Activated CD8-positive, alpha-beta memory T cell treated with anti-CD3 and anti-CD28 coated beads, Interleukin-2, amount 50 U/mL, for 48 hours (primary cell): ENCODE measurements around the gene COA6.

ENCODE experiments used
- DNase-seq: peaks from one replicate; pipeline ENCODE4 v3.0.0-alpha.2; 2020

COA6 gene, protein sequence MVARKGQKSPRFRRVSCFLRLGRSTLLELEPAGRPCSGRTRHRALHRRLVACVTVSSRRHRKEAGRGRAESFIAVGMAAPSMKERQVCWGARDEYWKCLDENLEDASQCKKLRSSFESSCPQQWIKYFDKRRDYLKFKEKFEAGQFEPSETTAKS

DNA sequence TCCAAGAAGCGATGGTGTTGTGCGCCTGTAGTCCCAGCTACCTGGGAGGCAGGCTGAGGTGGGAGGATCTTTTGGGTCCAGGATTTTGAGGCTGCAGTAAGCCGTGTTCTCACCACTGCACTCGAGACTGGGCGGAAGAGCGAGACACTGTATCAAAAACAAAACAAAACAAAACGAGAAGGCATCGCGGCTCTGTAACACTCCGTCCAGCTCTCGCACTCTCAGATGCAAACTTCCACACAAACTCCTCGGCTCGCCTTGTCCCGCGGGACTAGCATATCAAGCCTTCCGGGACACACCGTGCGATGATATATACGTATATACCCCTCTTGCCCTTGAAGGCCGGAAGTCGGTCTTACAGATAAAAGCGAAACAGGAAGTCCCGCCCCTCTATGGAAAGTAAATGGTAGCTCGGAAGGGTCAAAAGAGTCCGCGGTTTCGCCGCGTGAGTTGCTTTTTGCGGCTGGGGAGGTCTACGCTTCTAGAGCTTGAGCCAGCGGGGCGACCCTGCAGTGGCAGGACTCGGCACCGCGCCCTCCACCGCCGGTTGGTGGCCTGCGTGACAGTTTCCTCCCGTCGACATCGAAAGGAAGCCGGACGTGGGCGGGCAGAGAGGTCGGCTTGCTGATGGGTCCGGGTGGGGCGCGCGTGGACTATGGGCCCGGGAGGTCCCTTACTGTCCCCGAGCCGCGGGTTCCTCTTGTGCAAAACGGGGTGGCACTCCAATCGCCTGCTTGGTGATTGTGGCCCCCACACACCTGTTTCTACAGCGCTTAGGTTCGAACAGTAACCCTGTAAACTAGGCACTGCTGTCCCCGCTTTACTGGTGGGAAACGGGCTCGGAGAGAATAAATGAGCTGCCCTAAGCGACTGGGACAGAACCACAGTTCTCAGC is at the start of gene COA6:
Gene COA6 (plus strand): TSS at position 393 of the 895 bp plus-strand sequence. CDS start 11 bp downstream, at position 404.
- DNase-seq = peak; percentile 95

DNA sequence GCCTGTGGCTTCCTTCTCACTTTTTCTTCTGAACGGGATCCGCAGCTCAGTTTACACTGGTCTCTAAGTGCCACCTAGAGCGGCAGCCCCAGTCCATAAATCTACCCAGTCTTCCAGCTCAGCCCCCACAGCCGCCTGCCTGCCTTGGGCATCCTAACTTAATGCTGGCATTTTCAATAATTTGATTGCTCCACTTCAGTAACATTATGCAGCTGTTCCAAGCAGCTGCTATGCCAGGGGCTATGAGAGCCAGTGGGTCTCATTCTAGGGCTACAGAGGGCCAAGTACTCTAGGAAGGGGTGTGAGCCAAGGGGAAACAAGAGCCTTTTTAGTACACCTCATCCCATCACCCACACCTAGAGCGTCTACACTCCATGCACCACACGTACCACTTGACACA is 48.4 kb upstream of the COA6 start:
- no peak for DNase-seq

DNA sequence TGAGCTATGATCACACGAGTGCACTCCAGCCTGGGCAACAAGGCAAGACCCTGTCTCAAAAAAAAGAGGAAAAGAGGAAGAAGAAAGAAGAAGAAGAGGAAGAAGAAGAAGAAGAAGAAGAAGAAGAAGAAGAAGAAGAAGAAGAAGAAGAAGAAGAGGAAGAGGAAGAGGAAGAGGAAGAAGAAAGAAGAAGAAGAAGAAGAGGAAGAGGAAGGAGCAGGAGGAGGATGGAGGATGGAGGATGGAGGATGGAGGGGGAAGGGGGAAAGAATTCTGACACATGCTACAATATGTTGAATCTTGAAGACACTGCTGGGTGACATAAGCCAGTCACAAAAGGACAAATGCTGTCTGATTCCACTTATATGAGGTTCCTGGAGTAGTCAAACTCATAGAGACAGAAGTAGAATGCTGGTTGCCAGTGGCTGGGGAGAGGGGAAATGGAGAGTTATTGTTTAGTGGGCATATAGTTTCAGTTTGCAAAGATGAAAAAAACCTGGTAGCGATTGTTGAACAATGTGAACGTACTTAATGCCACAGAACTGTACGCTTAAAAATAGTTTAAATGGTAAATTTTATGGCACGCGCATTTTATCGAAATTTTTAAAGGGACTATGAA is 47.3 kb upstream of the COA6 start:
- DNase-seq = no peak

DNA sequence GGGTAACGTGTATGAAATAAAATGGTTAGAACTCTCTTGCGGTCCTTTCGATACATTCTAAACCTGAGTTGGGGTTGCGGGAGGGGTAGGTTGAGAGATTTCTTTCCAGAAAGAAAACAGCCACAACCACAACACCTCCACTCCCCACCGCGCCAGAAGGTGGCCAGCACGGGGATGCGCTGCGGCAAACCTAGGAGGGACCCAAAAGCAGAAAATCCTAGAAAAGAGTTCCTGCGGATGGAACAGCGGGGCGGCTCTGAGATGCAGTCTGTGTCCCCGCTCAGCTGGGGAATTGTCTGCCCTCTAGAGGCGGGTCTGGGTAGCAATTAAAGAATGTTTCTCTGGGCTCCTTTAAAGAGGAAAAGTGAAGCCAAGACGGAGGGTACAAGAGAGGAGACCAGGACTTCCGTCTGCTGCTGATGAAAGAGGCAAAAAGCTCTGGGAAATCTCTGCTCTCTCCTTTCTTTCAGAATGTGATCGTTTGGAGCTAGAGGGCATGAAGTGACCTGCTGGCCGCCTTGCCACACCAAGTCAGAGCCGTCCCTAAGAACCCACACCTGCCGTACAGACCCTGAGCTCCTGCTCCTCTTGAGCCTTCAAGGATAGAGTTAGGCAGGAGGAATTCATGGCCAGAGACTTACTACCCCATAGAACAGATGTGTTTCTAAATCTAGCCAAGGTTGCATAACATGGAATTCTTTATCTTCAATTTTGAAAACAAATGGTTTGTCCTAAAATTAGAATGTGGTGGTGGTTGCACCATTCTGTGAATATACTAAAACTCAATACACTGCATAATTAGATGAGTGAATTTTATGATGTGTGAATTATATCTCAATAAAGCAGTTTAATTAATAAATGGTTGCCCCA is 46.5 kb upstream of the COA6 start:
- DNase-seq = peak; percentile 77

DNA sequence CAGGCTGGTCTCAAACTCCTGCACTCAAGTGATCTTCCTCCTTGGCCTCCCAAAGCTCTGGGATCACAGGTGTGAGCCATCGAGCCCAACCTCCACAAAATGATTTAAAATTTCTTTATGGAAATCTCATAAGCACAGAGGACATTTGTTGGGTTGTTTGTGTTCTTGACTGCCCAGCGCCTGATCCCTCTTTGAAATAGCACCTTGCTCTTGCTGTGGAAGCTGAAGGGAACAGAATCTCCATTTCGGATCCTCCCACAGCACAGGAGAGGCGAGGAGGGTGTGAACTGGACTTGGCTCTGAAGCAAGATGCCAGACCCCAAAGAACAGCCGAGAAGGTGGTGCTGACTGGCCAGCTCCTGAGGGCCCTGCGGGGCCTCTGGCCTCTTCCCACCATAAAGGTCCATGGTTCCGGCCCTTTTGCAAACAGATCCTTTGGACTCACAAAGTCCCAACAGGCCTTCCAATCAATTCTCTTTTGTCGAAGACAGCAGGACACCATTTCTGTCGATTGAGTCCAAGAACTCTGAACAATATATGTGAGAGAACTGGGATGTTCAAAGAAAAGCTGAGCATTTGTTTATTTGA is 45.6 kb upstream of the COA6 start:
- no peak for DNase-seq

DNA sequence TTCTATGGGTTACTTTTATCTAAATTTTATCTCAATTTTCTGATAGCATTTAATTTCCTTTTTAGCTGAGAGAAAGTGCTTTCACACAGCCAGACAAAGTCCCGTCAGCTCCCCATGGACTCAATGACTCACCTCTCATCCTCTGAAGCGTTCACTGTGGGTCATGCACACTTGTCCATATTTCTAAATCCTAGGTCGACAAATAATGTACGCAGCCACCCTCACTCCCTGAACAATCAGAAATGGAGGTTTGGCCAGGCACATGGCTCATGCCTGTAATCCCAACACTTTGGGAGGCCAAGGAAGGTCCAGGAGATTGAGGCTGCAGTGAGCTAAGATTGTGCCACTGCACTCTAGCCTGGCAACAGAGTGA is 42.4 kb upstream of the COA6 start:
- DNase-seq = no peak

DNA sequence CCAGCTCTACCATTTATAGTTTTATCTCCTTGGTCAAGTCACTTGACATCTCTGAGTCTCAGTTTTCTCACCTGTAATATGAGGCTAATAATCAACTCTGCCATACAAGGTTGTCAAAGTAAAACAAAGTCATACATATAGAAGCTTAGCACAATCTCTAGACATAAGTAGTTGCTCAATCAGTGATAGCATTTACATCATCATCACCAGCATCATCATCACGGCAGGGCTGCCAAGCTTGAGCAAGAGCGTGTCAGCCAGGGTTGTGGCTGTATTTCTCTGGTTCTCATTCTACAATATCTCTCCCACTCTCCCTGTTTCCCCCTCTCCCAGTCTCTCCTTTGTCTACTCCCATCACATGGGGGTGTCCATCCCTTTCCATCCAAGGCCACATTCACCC is 41.7 kb upstream of the COA6 start:
- DNase-seq = no peak

DNA sequence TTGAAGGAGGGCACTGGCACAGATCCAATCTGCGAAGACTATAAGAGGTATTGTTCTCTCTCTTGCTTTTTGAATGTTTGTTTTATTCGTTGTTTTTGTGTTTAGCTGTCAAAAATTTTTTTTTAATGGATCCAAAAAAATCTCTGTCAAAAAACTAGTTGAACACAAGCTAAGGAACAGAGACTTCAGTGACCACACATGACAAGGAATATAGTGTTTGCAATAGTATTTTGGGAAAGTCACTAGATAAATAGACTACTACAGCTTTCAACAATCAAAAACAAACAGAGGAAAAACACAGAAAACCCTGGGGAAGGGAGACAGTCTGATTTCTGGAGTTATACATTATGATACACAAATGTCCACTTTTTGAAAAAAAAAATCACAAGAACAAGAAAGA is 36.9 kb upstream of the COA6 start:
- no peak for DNase-seq

DNA sequence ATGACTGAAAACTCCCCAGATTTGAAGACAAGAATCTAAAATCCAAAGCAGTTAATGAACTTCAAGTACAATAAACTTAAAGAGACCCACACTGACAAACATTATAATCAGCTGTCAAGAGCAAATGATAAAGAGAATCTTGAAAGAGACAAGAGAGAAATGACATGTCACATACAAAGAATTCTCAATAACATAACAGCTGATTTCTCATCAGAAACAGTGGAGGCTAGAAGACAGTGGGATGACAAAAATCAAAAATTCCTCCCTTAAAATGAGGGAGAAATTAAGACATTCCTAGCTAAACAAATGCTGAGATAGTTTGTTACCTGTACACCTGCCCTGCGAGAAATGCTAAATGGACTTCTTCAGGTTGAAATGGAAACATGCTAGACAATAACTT is 36.0 kb upstream of the COA6 start:
- no peak for DNase-seq

DNA sequence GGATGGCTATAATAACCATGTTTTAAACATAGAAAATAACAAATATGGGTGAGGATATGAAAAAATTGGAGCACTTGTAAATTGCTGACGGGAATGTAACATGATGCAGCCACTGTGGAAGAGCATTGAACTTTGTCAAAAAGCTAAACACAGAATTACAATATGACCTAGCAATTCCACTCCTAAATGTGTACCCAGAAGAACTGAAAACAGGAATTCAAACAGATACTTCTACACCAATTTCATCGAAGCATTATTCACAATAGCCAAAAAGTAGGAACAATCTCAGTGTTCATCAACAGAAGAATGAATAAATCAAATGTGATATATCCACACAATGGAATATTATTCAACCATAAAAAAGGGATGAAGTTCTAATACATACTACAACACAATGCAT is 32.7 kb upstream of the COA6 start:
- no peak for DNase-seq

DNA sequence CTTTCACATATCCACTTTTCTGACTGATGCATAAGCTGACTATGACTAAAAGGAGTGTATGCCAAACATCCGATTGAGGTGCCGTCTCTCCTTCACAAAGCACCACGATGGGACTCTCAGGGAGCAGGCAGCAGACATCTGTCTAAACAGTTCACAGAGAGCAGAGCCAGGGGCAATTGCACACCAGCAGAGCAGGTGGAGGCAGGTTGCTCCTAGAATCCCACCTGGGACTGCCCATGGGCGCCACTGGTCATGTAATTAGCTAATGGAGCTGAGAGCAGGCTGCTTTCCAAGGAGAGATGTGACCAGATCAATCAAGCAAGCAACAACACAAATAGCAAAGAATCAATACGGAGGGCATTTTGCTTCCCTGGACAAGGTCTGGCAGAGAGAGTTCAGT is 30.5 kb upstream of the COA6 start:
- no peak for DNase-seq

DNA sequence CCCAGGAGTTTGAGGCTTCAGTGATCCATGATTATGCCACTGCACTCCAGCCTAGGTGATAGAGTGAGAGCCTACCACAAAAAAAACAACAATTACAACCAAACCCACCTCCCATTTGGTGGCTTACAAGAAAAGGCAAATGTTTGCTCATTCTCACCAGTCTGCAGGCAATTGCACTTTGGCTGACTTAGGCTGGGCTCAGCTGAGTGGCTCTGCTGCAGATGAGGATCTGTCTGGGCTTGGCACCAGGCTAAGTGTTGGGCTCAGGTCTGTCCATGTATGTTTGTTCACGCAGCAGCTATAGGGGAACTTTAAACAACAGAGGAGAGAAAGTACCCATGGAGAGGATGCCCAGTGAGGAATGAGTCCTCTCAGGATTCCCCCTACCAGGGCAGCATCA is 28.0 kb upstream of the COA6 start:
- DNase-seq = no peak

DNA sequence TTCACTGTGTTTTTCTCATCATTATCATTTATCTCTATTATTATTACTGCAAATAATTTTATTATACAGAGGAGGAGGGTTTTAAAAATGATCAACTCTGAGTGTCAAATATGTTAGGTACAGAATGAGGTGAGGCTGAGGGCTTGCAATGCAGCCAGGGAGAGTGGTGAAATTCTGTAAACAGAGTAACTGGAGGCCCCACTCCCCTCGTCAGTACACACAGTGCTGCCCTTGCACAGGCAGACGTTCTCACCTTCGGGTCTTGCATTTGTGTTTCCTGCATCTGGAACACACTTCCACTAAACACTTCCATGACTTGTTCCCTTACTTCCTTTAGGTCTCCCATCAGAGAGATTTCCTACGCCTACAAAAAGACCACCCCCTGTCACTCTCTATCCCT is 24.3 kb upstream of the COA6 start:
- DNase-seq = no peak

DNA sequence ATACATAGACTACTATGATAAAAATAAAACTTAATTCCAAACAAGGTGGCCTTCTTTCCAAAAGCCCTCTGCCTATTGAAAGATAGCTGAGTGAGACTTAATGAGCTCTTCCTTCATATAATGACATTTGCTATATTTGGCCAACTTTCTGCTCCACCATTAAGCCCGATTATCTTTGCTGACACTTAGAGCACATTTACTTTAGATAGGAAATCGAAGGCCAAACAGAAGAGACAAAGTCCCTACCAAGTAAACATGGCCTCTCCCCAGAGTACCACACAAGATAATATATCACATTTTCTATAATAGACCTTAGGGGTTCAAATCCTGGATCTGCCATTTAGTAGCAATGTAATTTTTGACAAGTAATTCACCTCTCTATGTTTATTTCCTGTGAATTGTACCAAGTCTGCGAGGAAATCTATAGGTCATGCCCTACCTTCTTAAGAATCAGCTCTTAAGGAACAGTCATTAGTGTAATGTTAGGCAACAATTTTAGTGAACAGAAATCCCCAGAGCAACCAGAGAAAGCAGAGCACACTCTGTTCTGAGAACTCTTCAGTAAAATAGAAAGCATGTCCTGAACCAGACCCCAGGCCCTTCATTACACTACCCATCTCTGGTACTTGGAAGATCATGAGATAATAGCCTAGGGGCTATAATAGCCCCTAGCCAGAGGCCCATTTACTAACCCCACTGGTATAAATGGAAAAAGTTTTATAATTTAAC is 17.3 kb upstream of the COA6 start:
- no peak for DNase-seq

DNA sequence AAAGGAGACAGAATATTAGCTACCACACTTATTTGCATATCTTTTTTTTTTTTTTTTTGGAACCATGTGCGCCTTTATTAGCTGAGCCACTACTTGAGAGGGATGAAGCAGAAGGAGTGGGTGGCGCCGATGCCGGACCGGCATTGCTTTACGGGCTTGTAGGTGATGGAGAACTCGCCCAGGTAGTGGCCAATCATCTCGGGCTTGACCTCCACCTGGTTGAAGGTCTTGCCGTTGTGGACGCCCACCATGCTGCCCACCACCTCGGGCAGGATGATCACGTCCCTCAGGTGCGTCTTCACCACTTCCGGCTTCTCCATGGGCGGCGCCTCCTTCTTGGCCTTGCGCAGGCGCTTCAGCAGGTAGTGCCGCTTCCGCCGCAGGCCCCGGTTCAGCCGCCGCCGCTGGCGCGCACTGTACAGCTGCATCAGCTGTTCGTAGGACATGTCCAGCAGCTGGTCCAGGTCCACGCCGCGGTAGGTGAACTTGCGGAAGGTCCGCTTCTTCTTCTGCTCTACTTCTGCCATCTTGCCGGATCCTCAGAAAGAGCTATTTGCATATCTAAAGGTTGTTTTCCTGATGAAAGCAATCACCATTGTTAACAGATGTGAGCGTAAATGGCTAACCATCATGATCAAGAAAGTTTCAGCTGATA is 16.5 kb upstream of the COA6 start:
- DNase-seq = peak; percentile 72

DNA sequence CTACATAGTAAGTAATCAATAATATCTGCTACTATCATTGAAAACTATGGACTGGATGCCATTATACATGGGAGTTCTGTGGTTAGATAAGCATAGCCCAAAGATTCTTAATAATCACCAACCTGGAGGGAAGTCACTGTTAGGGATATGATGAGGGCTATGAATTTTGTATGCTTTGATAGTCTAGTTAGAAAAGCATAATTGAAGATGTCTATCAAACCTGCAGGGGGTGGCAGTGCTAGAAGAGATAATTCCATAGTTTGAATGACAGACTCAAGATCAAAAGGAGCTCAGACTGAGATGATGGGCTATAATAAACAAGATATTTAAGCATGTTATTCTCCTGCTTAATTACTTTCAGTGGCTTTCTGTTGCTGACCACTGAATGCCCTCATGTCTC is 15.4 kb upstream of the COA6 start:
- DNase-seq = no peak

DNA sequence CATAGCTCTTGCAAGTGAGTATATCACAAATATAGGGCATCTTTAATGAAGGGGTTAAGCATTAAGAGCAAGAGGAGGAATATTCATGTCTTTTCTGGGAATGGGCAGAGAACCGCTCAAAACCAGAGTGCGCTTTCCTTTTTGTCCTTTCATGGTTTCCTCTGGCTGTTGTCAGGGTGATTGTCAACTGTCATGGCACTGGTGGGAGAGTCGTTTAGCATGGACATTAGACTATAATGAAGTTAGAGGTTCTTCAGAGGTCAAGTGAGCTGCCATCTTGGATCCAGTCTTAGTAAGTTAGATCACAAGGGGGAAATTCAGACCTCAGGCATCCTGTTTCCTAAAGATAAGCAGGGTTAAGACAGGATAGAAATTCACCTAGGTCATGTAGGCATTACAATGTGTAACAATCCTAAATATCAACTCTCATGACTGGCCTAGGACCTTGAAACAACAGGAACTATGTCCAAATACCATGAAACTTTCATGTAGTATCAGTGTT is 12.1 kb upstream of the COA6 start:
- DNase-seq = no peak

DNA sequence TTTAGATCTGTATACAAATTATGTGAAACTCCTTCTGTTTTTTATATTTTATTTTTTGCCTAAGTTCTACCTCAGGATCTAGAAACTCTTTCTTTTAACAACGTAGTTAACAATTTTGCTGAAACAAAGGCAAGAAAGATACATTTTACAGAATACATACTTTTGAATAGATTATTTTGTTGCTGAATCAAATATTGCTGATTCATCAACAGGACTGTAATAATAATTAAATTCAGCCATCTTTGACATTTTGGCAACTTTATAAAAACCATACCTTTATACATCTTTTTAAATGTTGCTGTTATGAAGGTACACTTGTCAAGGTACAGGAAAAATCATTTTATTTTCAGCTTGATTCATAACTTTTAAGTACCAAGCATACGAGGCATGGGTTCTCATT is 10.7 kb upstream of the COA6 start:
- no peak for DNase-seq

DNA sequence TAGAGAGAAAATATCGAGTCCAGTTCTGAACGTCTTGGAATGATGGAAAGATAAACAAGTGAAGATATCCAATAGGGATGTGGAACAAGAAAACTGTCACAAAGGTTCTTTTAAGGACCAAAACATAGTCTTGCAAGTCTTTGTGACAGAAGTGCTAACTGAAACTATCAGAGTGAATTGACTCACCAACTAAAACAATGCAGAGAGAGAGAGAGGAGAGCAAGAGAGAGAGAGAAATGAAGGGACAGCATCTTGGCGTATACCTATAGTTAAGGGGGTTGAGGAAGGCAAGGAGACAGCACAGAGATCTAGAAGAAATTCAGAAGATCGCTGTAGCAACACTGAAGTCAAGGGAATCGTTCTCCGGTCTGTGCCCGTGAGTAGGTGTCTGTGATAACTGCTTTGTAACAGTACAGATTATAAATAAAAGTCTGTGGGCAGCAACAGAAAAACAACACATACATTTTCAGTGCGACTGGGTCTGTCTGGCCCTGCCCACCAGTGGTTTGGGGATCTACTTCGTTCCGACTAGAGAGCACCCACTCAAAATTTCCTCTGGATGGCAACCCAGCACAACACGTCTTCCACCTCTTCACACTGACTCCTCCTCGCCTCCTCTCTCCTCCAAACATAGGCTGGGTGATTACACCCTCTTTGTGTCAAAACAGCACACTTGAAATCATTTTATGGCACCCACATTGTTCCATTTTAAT is 4.8 kb upstream of the COA6 start:
- no peak for DNase-seq

DNA sequence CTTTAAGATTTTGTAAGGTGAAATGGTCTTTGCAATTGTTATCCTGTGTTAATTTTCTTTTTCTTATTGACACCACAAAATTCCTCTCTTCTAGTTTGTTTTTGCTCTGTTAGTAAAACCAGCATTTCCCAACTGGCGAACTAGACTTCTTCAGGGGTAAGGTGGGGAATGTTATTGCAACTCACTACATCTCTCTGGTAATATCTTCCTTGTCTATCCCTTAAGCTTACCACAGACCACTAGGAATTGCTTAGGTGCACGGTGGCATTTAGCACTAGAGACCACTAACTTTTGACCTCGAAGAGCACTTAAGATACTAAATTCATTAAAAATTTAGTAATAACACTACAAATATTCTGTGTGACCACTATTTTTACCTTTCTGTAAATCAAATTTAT is 4.2 kb upstream of the COA6 start:
- DNase-seq = no peak

DNA sequence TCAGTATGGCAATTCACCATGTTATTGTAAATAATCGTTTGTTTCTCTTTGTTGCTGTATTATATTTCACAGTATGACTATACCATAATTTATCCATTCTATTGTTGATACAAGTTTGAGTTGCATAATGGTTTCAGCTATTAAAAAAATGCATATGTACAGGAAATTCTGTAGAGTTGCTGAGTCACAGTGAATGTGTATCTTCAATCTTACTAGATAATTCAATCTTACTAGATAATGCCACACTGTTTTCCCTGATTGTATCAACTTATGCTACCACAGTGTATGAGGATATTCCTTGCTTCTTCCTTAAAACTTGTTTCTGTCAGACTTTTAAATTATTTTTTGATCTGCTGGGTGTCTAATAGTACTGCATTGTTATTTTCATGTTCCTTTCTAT is 3.5 kb upstream of the COA6 start:
- DNase-seq = no peak
